OCI-LY7 (cell line): ENCODE results near the gene RNF169. TPM values are rescaled to one million over a fixed set of nuclear protein-coding genes. Genes with fewer than 3 reads are reported as not detected.

Experiments used
- BruUV-seq: library from RNA; stranded (reverse); fragments of 400-500 nt; replicated peaks from 2 replicates; lab custom pipeline; 2021; lab: Mats Ljungman, UMichigan
- CTCF ChIA-PET: fragments of 300-600 bp; sonication (Branson Sonifier 250); formaldehyde crosslinking; loops from one replicate; lab custom pipeline; 2022; ENCODE audit warnings: antibody characterized with exemption; ENCODE audit not compliant: unreplicated experiment; lab: Charles Lee
- POLR2A ChIA-PET: fragments of 300-600 bp; sonication (Branson Sonifier 250); formaldehyde crosslinking; loops from one replicate; lab custom pipeline; 2022; ENCODE audit warnings: antibody characterized with exemption; lab: Charles Lee
- DNase-seq: peaks from one replicate; pipeline ENCODE4 v3.0.0-alpha.2; 2015; ENCODE audit warnings: low spot score
- H2AFZ ChIP-seq: fragments of 200-600 bp; sonication (generic), shearing (Covaris generic); 2 replicates; pipeline ENCODE4 v1.6.1; 2014; ENCODE audit warnings: mild to moderate bottlenecking, antibody characterized with exemption, low read length, moderate library complexity
- H3K27ac ChIP-seq: fragments of 200-600 bp; sonication (generic); 2 replicates; pipeline ENCODE4 v1.5.1; 2014; ENCODE audit warnings: mixed run types, low read depth, mild to moderate bottlenecking, moderate library complexity, low read length, inconsistent platforms; ENCODE audit not compliant: poor library complexity, severe bottlenecking
- H3K36me3 ChIP-seq: fragments of 200-600 bp; sonication (generic); 2 replicates; pipeline ENCODE4 v1.6.1; 2014; ENCODE audit warnings: mild to moderate bottlenecking, antibody characterized with exemption, low read length, moderate library complexity, mixed read lengths; ENCODE audit not compliant: insufficient read depth
- H3K4me1 ChIP-seq: fragments of 200-600 bp; sonication (generic); 2 replicates; pipeline ENCODE4 v1.5.1; 2014; ENCODE audit warnings: mild to moderate bottlenecking, low read length; ENCODE audit not compliant: insufficient read depth, poor library complexity, severe bottlenecking
- H3K4me2 ChIP-seq: fragments of 200-600 bp; sonication (generic); 2 replicates; pipeline ENCODE4 v1.6.1; 2014; ENCODE audit warnings: mild to moderate bottlenecking, low read length
- H3K4me3 ChIP-seq: fragments of 200-600 bp; sonication (generic); 2 replicates; pipeline ENCODE4 v1.5.1; 2014; ENCODE audit warnings: mild to moderate bottlenecking, low read depth, low read length; ENCODE audit not compliant: poor library complexity, severe bottlenecking
- H3K79me2 ChIP-seq: fragments of 200-600 bp; sonication (generic); 2 replicates; pipeline ENCODE4 v1.6.1; 2016; ENCODE audit warnings: low read depth, mild to moderate bottlenecking, low read length, moderate library complexity, mixed read lengths; ENCODE audit not compliant: insufficient read depth
- H3K9me2 ChIP-seq: fragments of 200-600 bp; sonication (generic); 2 replicates; pipeline ENCODE4 v1.6.1; 2016; ENCODE audit warnings: mild to moderate bottlenecking, low read length, mixed read lengths; ENCODE audit not compliant: insufficient read depth
- H3K9me3 ChIP-seq: fragments of 200-600 bp; sonication (generic); 2 replicates; pipeline ENCODE4 v1.6.1; 2014; ENCODE audit warnings: mild to moderate bottlenecking, mixed run types, low read length, mixed read lengths
- H4K20me1 ChIP-seq: fragments of 200-600 bp; sonication (generic); 2 replicates; pipeline ENCODE4 v1.6.1; 2014; ENCODE audit warnings: mild to moderate bottlenecking, antibody characterized with exemption, low read length, moderate library complexity, mixed read lengths; ENCODE audit not compliant: insufficient read depth
- EZH2phosphoT487 ChIP-seq: fragments of 200-600 bp; sonication (generic); IDR thresholded peaks from 2 replicates; pipeline ENCODE4 v1.6.1; 2018; ENCODE audit warnings: low read depth, borderline replicate concordance, mild to moderate bottlenecking, mixed run types, antibody characterized with exemption, low read length, moderate library complexity, mixed read lengths
- intact Hi-C: fragments of 100-400 bp; cut with micrococcal nuclease; formaldehyde crosslinking; loops from one replicate; pipeline ENCODE4 v1.10.0; 2022; ENCODE audit not compliant: unreplicated experiment
- total RNA-seq, 2 experiments: library from RNA; depleted of rRNA in 1 of 2; stranded (reverse); fragments of >200 nt in 1 of 2; shearing (Covaris generic) in 1 of 2; gene quantifications; 2 replicates each; pipeline ENCODE4 v1.2.3, GENCODE V29; 2014 to 2022
- TF ChIP-seq, protein P1 (sequence below): fragments of 200-600 bp; sonication (generic); conservative IDR thresholded peaks from 2 replicates; pipeline ENCODE4 v1.5.1; 2014; ENCODE audit warnings: mild to moderate bottlenecking, antibody characterized with exemption, low read length, moderate library complexity, mixed read lengths

The RNF169 gene
- total RNA-seq, 2 experiments from 2014 or later: 16.4 to 18.0 TPM

GRCh38 chr11:74720596-74721478 is 27.8 kb upstream of the RNF169 start:
- no peak overlapping the region for H2AFZ ChIP-seq
- no peaks in the 10 kb centered on the region for H3K9me2 ChIP-seq
- ChIA-PET CTCF (no interaction called here), POLR2A (interaction anchor here (0.5 to 0.6 kb wide), 2 partner anchors 24 to 36 kb away, joined by 4 to 5 read pairs; no protein-coding TSS in a partner anchor)
- no peaks in the 10 kb centered on the region for H3K36me3 ChIP-seq
- no TSS peak for BruUV-seq
- no peaks in the 10 kb centered on the region for H4K20me1 ChIP-seq
- H3K27ac ChIP-seq: no peak overlapping the region
- H3K4me3 ChIP-seq: no peak overlapping the region
- no peak for DNase-seq
- intact Hi-C loops: no loop called here
- no peaks in the 10 kb centered on the region for H3K79me2 ChIP-seq
- H3K4me1 ChIP-seq: no peaks in the 10 kb centered on the region
- no peaks in the 10 kb centered on the region for H3K9me3 ChIP-seq
- no peak for TF ChIP-seq EZH2phosphoT487
- TF ChIP-seq, protein P1, sequence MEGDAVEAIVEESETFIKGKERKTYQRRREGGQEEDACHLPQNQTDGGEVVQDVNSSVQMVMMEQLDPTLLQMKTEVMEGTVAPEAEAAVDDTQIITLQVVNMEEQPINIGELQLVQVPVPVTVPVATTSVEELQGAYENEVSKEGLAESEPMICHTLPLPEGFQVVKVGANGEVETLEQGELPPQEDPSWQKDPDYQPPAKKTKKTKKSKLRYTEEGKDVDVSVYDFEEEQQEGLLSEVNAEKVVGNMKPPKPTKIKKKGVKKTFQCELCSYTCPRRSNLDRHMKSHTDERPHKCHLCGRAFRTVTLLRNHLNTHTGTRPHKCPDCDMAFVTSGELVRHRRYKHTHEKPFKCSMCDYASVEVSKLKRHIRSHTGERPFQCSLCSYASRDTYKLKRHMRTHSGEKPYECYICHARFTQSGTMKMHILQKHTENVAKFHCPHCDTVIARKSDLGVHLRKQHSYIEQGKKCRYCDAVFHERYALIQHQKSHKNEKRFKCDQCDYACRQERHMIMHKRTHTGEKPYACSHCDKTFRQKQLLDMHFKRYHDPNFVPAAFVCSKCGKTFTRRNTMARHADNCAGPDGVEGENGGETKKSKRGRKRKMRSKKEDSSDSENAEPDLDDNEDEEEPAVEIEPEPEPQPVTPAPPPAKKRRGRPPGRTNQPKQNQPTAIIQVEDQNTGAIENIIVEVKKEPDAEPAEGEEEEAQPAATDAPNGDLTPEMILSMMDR: no peak
- H3K4me2 ChIP-seq: no peak overlapping the region

DNA sequence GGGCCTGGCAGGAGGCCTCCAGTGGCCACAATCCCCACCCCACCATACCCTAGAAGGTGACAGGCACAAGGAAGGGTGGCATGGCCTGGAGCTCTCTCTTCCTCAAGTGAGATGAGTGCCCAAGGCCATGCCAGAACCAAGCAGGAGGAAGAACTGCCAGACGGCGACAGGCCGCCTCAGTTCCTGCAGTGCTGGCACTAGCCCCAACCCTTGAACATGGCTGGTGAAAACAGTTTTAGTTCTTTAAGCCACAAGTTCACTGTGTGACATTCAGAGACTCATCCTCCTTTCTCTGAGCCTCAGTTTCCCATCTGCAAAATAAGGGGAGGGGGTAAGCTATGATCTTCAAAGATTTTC is 27.2 kb upstream of the RNF169 start:
- TF ChIP-seq EZH2phosphoT487: no peak
- TF ChIP-seq, protein P1: no peak
- H3K9me3 ChIP-seq: no peaks in the 10 kb centered on the region
- no peak overlapping the region for H3K27ac ChIP-seq
- ChIA-PET POLR2A (interaction anchor here (0.6 kb wide), 1 partner anchor 36 kb away, joined by 4 read pairs; no protein-coding TSS in a partner anchor), CTCF (no interaction called here)
- intact Hi-C loops: no loop called here
- DNase-seq: no peak
- no peaks in the 10 kb centered on the region for H4K20me1 ChIP-seq
- BruUV-seq: no TSS peak
- no peak overlapping the region for H2AFZ ChIP-seq
- no peak overlapping the region for H3K4me2 ChIP-seq
- no peaks in the 10 kb centered on the region for H3K9me2 ChIP-seq
- no peaks in the 10 kb centered on the region for H3K36me3 ChIP-seq
- no peak overlapping the region for H3K4me3 ChIP-seq
- H3K79me2 ChIP-seq: no peaks in the 10 kb centered on the region
- no peaks in the 10 kb centered on the region for H3K4me1 ChIP-seq

GRCh38 chr11:74723511-74723910 is 25.1 kb upstream of the RNF169 start:
- ChIA-PET POLR2A (no interaction called here), CTCF (no interaction called here)

More at GRCh38 chr11:74723511-74723910, 25.1 kb upstream of the RNF169 start:
- Histone ChIP-seq H3K79me2 (no peaks in the 10 kb centered on the region), H3K9me2 (no peaks in the 10 kb centered on the region), H3K4me1 (no peaks in the 10 kb centered on the region), H4K20me1 (no peaks in the 10 kb centered on the region), H3K9me3 (no peaks in the 10 kb centered on the region), H3K36me3 (no peaks in the 10 kb centered on the region), H3K4me2 (no peak overlapping the region), H2AFZ (no peak overlapping the region), H3K4me3 (no peak overlapping the region), H3K27ac (no peak overlapping the region)
- TF ChIP-seq, protein P1: no peak
- TF ChIP-seq EZH2phosphoT487: no peak
- BruUV-seq: no TSS peak
- intact Hi-C loops: no loop called here
- DNase-seq: no peak
